ENCODE data around the gene LMTK2.
A peak's percentile ranks its signal among the peaks of the same experiment; 100 is the strongest.

The LMTK2 gene

DNA sequence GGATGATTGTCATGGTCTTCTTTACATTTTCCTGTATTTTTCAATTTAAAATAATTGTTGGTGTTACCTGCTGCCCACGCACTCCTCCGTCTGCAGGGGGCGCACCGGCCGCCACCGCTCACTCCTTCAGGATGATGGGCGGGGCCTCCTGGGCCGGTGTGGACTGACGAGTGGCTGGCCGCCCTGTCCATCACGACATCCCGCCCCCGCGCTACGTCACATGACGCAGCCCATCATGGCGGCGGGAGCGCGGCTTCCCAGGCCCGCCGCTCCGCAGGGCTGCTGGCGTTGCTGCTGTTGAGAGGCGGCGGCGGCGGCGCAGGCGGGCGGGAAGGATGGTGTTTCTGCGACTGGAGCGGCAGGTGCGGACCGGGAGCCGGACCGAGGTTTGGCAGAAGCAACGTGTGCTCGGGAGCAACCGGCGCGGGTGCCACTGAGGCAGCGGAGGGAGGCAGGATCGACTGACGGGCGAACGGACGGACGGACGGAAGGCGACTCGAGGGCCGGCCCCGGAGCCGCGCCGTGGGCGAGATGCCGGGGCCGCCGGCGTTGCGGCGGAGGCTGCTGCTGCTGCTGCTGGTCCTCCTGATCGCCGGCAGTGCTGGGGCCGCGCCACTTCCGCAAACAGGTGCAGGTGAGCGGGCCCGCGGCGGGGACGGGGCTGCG lies at the start of gene LMTK2:
Gene LMTK2, plus strand, starts transcription at position 216 of the 666 bp plus-strand sequence. Its CDS starts 316 bp downstream, at position 532.
- DNase-seq (ENCODE audit: low read depth): peak; percentile 72

DNA sequence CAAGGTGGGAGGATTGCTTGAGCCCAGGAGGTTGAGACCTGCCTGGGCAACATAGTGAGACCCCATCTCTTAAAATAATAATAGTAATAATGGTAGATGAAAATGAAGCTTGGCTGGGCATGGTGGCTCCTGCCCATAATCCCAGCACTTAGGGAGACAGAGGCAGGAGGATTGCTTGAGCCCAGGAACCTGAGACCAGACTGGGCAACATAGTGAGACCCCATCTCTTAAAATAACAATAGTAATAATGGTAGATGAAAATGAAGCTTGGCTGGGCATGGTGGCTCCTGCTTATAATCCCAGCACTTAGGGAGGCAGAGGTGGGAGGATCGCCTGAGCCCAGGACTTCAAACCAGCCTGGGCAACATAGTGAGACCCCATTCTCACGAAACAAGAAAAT lies 49.5 kb upstream of the LMTK2 start:
- no peak for DNase-seq (ENCODE audit: low read depth)

DNA sequence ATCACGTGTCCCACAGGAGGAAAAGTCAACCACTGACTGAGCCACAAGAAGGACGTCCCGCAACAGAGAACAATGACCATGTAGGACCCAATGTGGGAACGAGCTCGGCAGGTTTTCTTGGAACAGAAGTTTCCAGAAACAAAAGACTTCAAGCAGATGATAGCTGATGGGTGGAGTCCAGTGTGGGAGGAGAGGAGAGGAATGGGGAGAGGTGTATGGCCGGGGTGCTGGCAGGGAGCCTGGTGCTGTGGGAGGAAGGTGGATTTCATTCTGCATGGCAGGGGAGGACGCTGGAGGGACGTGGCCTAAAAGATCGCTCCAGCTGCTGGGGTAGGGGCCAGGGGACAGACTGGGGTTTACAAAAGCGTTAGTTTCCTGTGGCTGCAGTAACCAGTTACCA lies 48.5 kb upstream of the LMTK2 start:
- no peak for DNase-seq (ENCODE audit: low read depth)

DNA sequence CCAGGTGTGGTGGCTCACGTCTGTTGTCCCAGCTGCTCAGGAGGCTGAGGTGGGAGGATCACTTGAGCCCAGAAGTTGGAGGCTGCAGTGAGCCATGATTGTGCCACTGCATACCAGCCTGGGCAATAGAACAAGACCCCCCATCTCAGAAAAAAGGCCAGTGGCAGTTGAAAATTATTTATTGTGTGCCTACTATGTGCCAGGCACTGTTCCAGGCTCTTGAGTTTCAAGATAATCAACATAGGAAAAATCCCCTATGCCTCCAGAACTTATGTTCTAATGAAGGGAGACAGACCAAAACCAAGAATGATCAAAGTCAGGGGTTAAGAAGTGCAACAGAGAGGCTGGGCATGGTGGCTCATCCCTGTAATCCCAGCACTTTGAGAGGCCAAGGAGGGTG lies 42.4 kb upstream of the LMTK2 start:
- DNase-seq (ENCODE audit: low read depth): no peak

DNA sequence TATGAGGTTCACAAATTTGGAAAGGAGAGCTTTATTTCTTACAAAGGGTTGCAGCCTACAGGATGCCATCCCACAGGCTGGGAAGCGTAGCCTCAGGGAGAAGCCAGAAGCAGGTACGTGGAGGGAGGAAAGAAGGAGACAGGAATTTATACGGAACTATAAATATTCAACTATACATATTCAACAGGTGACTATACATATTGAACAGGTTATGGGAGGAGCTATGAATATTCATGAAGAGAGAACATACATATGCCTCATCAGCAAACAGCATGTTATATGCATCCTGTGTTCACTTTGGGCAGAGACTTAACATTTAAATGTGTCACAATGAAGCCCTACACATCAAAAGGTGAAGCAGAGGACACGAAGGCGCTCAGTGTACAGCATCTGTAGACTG lies 40.5 kb upstream of the LMTK2 start:
- DNase-seq (ENCODE audit: low read depth): no peak

DNA sequence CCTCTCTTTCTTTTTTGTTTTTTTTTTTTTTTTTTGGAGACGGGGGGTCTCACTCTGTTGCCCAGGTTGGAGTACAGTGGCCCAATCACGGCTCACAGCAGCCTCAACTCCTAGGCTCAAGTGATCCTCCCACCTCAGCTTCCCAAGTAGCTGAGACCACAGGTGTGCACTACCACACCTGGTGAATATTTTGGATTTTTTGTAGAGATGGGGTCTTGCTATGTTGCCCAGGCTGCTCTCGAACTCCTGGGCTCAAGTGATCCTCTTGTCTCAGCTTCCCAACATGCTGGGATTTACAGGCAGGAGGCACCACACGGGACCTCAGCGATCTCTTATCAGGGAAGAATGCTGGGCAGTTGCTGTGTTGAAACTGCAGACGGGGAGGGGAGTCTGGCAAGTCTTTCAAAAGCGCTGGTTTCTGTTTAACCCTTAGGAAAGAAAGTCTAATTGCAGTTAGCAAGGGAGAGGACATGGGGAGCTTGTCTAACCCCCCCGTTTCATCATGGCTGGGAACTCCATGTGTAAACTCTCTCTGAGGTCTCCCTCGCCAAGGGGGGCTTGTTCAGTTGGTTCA lies 39.6 kb upstream of the LMTK2 start:
- DNase-seq (ENCODE audit: low read depth): no peak

DNA sequence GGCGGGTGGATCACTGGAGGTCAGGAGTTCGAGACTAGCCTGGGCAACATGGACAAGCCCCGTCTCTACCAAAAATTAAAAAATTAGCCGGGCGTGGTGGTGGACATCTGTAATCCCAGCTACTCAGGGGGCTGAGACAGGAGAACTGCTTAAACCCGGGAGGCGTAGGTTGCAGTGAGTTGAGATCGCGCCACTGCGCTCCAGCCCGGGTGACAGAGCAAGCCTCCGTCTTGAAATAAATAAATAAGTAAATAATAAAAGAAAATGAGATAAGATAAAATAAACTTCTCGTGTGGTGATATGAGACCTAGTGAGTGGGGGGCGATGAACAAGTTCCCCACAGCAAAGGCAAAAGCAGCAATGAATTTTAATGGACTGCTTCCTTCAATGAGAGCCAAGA lies 33.6 kb upstream of the LMTK2 start:
- DNase-seq (ENCODE audit: low read depth): no peak

DNA sequence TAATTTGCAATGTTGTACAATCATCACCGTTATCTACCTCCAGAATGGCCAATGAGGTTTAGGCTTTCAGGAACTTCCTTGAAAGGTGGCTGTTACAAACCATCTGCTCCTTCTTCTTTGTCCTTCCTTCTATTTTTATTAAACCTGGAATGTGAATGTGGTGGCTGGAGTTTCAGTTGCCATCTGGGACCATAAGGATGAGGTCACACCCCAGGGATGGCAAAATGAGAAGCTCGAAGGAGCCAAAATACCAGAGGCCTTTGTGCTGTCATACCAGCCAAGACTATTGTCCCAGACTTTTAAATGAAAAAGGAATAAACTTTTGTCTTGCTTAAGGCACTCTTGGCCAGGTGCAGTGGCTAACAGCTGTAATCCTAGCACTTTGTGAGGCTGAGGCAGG lies 30.9 kb upstream of the LMTK2 start:
- no peak for DNase-seq (ENCODE audit: low read depth)

DNA sequence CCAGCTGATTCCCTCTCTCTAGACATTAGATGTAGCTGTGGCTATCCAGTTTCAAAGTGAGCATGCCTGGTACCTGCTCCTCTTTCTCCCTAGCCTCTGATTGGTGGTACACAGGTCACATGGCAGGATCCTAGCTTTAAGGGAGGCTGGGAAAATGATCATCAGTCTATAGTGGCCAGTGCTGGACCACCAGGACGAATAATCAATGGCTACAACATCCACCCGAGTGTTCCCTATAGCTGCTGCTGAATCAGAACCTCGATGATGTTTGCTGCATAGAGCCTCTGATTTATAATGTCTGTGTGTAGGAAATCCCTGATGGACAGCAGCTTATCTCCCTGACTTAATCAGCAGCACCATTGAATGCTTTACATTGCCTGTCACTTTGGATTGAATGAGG lies 28.9 kb upstream of the LMTK2 start:
- no peak for DNase-seq (ENCODE audit: low read depth)

DNA sequence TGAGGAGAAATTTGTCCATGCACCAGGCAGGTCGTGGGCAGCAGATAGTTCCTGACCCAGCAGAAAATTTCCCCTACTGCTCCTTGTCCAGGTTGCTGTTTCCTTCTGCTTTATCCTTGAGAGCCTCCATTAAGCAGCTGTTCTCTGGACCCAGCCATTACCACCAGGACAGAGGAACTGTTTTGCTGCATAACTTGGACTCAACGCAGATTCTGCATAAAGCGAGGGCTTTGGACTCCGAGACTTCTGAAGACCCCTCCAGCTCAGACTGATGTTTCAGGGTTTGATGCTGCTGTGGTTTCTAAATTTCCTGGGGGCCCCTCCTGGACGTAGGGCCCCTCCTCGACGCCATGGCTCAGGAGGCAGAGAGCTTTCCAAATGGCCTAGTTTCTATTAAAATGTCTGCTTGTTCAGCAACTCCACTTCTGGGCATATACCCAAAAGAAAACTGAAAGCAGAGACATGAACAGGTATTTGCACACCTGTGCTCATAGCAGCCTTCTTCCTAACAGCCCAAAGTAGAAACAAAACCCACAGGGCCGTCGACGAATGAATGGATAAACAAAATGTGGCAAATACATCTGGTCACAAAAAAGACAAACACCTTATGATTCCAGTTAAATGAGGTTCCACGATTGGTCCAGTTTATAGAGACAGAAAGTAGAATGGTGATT lies 28.3 kb upstream of the LMTK2 start:
- DNase-seq (ENCODE audit: low read depth): no peak

DNA sequence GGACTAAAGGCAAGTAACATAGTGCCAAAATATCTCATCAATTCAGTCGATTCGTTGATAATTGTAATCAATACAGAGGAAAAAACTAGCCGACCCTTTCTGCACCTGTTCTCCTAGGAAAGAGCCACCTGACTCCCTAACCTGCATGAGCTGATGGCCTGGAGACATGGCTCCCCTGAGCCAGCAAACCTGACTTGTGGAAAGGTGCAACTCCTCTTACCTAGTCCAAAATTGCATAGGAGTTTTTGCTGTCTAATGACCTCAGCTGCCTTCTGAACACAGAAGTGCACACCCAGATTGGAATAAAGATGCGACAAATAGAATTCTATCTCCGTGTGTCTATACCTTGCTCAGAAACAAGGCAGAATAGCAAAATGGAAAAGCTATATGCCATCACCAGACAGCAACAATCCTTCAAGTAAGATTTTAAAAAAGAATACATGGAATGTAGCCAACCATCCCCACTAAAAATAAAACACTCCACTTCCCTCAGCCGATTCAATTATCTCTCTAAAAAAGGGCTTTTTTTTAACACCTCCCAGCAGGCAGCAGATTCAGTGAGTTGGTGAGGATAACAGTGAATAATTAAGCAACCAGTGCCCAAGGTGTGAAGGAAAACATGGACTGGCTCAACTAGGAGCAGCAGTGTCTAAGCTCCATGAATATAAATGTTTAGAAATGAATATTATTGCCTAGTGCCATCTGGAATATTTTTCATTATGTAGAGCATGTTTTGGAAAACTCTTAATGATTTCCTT lies 26.6 kb upstream of the LMTK2 start:
- no peak for DNase-seq (ENCODE audit: low read depth)

DNA sequence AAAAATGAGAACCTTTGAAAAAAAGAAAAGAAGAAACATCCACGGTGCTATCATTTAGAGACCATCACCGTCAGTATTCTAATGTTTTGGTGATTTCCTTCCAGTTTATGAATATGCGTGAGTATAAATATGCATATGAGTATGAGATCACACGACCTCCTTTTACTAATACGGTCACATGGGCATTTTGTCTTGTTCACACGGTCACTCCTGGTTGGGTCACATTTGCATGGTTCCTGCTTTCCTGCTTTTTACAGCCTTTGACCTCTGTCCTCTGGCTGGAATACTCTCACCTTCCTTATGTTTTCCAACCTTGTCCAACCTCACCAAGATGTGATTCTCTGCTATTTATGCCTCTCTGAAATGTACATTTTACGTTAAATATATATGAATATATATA lies 25.3 kb upstream of the LMTK2 start:
- no peak for DNase-seq (ENCODE audit: low read depth)

DNA sequence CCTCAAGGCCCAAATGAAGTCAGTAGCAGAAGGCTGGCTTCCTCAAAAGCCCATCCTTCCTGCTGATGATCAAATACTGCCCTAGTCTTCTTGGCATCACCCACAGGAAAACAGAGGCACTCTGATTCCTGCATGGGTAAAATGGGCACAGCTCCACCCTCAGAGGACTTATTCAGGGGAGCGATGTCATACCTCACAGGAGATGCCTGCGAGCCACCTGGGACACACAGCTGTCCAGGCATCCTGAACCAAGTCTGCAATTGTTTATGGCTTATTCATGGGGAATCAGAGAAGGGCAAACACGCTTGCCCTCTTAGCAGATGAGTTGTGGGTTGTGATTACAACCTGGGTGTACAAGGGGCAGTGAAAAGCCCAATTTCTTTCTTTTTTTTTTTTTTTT lies 22.0 kb upstream of the LMTK2 start:
- no peak for DNase-seq (ENCODE audit: low read depth)

DNA sequence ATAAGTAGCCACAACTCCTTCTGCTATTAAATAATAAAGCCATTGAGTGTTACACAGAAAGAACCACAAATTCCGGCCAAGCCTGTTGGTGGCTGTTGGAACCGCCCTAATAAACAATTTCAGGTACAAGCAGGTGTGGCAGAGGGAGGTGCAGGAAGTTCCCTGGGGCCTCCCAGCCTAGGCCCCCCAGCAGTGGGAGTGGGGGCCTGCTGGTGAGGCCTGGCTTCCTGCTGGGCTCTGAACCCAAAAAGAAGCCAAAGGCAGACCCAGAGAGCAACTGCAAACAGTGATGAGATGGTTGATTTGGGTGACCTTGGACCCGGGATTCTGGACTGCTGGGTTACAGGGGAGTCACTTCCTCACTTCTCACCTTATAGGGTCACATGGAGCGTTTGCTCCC lies 21.0 kb upstream of the LMTK2 start:
- DNase-seq (ENCODE audit: low read depth): no peak

DNA sequence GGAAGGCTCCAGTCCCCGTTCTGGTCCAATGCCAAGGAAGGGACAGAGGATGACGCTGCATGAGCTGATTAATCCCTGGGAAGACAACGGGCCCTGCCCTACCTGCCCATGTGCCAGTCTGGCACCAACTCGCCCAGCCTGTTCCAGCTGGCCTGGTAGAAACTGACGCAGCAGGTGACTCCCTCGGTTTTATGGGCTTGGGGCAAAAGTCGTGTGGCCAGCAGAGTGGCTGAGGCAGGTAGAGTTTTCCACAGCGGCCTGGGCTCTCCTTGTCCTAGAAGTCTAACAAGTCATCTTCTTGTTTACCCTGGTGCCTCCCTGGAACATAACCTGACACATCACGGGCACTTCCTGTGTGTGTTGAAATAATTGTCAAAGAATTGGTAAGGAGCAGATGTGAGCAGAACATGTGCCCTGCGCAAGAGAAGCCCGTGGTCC lies 20.4 kb upstream of the LMTK2 start:
- no peak for DNase-seq (ENCODE audit: low read depth)

DNA sequence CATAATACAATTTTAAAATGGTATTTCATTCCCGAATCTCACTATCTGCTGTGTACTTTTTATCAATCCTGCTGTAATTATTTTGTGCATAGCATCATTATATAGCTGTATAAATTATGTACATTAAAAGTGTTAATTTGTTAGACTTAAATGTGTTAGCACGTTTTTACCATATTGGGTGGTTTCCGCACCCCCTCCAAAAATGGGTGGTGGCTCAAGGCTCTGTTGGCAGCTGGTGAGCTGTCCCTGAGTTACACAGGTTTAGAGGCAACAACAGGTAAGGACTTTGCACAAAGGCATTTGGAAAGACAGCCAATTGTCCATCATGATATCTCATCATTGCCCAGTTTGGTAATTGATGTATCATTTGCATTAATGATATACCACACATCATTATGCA lies 18.6 kb upstream of the LMTK2 start:
- DNase-seq (ENCODE audit: low read depth): no peak

DNA sequence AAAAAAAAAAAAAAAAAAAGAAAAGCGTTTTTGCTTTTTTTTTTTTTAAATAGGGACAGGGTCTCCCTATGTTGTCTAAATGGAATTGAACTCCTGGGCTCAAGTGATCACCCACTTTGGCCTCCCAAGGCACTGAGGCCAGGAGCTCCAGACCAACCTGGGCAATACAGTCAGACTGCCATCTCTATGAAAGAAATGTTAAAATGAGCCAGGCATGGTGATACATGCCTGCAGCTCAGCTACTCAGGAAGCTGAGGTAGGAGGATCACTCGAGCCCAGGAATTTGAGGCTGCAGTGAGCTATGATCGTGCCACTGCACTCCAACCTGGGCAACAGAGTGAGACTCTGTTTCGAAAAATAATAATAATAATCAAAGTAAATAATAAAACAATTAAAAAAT lies 16.5 kb upstream of the LMTK2 start:
- no peak for DNase-seq (ENCODE audit: low read depth)

DNA sequence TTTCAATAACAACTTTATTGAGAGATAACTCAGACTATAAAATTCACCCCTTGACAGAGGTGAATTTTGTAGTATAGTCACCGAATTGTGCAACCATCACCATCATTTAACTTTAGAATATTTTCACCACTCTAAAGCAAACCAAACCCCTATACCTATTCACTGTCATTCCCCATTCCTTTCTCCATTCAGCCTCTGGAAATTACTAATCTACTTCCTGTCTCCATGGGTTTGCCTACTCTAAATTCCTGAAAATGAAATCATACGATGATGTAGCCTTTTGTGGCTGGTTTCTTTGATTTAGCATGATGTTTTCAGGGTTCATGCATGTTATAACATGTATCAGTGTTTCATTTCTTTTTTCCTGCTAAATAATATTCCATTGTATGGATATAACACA lies 15.6 kb upstream of the LMTK2 start:
- no peak for DNase-seq (ENCODE audit: low read depth)

DNA sequence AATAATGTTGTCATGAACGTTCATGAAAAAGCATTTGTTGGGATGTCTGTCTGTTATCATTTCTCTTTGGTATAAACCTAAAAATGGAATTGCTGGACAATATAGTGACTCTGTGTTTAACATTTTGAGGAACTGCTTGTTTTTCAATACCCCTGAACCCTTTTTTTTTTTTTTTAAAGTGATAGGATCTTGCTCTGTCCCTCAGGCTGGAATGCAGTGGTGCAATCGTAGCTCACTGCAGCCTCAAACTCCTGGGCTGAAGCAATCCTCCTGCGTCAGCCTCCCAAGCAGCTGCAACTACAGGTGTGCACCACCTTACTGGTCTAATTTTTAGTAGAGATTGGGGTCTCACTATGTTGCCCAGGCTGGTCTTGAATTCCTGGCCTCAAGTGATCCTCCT lies 15.1 kb upstream of the LMTK2 start:
- DNase-seq (ENCODE audit: low read depth): no peak

DNA sequence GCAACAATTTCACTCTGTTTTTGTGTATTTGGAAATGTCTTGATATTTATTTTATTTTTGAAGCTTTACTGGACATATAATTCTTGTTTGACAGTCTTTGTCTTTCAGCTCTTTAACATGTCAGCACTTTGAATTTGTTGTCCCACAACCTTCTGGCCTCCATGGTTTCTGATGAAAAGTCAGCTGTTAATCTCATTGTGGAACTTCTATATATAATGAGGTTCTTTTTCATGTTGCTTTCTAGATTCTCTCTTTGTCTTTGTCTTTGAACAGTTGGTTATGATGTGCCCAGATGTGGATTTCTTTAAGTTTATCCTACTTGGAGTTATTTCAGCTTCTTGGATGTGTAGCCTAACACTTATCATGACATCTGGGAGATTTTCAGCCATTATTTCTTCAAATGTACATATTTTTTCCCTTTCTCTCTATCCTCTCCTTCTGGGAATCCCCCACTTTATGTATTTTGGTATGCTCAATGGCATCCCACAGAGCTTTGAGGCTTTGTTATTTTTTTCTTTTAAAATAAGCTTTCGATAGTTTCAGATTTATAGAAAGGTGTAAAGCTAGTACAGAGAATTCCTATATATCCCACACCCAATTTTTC lies 9.5 kb upstream of the LMTK2 start:
- DNase-seq (ENCODE audit: low read depth): no peak

DNA sequence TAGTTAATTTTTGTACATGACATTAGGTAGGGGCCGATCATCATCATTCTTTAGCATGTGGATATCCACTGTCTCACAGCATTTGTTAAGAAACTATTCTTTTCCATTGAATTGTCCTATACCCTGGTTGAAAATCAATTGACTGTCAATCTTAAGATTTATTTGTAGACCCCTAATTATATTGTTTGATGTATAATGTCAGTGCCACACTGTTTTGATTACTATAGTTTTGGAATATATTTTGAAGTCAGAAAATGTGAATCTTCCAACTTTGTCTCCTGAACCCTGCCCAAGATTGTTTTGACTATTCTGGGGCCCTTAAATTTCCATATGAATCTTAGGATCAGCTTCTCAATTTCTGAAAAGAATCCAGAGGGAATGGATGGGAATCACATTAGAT lies 6.6 kb upstream of the LMTK2 start:
- DNase-seq (ENCODE audit: low read depth): no peak

DNA sequence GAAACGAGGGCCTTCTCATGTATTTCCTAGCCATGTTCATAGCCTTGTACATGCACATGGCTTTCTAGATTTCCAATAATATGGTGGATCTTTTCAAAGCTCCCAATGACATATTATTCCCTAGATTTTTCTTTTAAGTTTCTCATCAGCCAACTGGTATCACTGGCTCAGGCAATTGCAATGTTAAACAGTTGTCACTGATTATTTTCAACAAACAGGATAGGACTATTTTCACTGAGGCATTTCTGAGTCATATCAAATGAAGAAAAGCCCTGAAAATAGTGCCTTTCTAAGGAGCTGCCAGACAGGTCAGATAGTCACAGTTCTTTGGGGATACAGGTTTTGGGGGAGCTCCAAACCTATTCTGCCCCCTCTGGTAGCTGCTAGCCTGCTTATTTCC lies 4.5 kb upstream of the LMTK2 start:
- DNase-seq (ENCODE audit: low read depth): no peak
